ENCODE measurements around the gene OR6B3. TPM values are rescaled to one million over a fixed set of nuclear protein-coding genes. Genes with fewer than 3 reads are reported as not detected.
A peak's percentile ranks its signal among the peaks of the same experiment; 100 is the strongest.

The OR6B3 gene
- total RNA-seq (not detected), polyA plus RNA-seq (not detected), total RNA-seq (not detected)

DNA sequence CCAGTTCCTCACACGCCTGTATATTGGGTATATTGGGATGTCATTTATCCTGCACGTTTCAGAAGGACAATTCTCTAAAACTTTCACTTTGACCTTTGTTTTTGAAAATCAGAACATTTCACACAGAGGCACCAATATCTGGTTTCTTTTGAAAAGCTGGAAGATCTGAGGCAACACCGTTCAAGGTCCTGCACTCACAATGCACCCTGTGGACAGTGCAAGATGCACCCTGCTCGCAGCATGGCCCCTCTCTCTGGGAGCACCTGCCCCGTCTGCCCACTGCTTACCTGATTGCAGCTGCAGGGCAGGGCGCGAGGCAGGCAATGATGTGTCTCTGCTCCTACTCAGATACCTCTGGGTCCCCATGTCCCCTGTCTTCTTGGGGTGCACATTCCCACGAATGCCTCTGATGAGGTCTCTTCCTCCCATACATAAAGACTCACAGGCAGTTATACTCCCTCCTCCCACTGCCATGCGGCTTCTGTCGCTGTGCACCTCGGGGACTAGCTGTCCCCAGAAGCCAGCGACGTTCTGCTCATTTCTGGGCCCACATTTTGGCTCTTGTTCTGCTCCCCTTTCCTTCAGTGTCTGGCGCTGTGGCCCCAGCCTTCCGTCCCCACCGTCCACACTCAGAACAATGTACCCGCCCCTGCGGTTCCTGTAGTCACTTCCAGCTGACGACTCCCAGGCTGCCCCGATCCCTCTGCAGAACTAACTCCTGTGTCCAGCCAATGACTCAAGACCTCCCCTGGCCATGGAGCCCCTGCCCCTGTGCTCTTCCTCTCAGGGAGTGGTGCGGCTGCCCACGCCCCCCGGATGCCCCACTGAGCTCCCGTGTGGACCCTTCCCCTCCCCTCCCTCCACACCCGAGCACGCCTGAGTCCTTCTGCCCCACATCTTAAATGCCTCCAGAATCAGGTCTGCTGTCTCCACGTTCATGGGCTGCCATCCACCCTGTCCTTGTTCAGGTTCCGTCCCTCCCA is at the start of gene OR6B3:
Gene OR6B3 (minus strand): TSS at position 349 of the 983 bp plus-strand sequence.
- POLR2A ChIA-PET: no interaction called here
- Mint-ChIP-seq H3K4me3 (no peak within 1 kb of the TSS), H3K9me3 (no peaks in the 10 kb centered on the region), H3K36me3 (no peaks in the 10 kb centered on the region), H3K4me1 (no peaks in the 10 kb centered on the region), H3K27ac (peak within 1 kb of the TSS in 1 of 9 donors; percentile 27), H3K27me3 (peaks cover 21 to 63% (median 54%) of the 10 kb centered on the region in 5 donors)
- DNase-seq (no peak), ATAC-seq (no peak)
- no peaks in the 10 kb centered on the region for H3K9me3 ChIP-seq (ENCODE audit: control insufficient read depth in 2 of 3, low read length in 3 of 3)
- CTCF ChIA-PET: no interaction called here
- H3K4me1 ChIP-seq (ENCODE audit: control insufficient read depth in 2 of 2, insufficient read depth in 2 of 2, low read length in 2 of 2): no peaks in the 10 kb centered on the region
- no peaks in the 10 kb centered on the region for H3K36me3 ChIP-seq (ENCODE audit: control insufficient read depth in 2 of 3, insufficient read depth in 3 of 3, low read length in 3 of 3)
- no peak within 1 kb of the TSS for H3K27ac ChIP-seq (ENCODE audit: low read depth, low read length)
- intact Hi-C loops (cut with micrococcal nuclease): no loop called here
- H3K27me3 ChIP-seq (ENCODE audit: control insufficient read depth in 2 of 2, insufficient read depth in 2 of 2, low read length in 2 of 2): no peaks in the 10 kb centered on the region
- no peak within 1 kb of the TSS for H3K4me3 ChIP-seq (ENCODE audit: low read length)

DNA sequence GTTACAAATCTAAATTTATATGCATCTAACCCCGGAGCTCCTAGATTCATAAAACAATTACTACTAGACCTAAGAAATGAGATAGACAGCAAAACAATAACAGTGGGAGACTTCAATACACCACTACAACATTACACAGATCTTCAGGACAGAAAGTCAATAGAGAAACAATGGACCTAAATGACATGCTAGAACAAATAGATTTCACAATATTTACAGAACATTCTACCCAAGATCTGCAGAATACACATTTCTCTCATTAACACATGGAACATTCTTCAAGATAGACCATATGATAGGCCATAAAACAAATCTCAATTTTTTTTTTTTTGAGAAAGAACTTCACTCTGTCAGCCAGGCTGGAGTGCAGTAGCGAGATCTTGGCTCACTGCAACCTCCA is 45.0 kb upstream of the OR6B3 start:
- Mint-ChIP-seq H3K4me3 (no peak overlapping the region), H3K9me3 (peaks cover 0 to 28% (median 9%) of the 10 kb centered on the region in 11 donors), H3K36me3 (peaks cover 0 to 6% (median 0%) of the 10 kb centered on the region in 5 donors), H3K4me1 (no peaks in the 10 kb centered on the region), H3K27me3 (peaks cover 59 to 87% (median 68%) of the 10 kb centered on the region in 5 donors), H3K27ac (no peak overlapping the region)
- Histone ChIP-seq H3K36me3 (ENCODE audit: control insufficient read depth in 2 of 3, insufficient read depth in 3 of 3, low read length in 3 of 3) (no peaks in the 10 kb centered on the region), H3K27ac (ENCODE audit: low read depth, low read length) (no peak overlapping the region), H3K4me3 (ENCODE audit: low read length) (no peak overlapping the region), H3K9me3 (ENCODE audit: control insufficient read depth in 2 of 3, low read length in 3 of 3) (peaks cover 0 to 6% (median 0%) of the 10 kb centered on the region in 3 experiments), H3K27me3 (ENCODE audit: control insufficient read depth in 2 of 2, insufficient read depth in 2 of 2, low read length in 2 of 2) (peaks cover 0 to 11% of the 10 kb centered on the region in 2 donors), H3K4me1 (ENCODE audit: control insufficient read depth in 2 of 2, insufficient read depth in 2 of 2, low read length in 2 of 2) (no peaks in the 10 kb centered on the region)
- no peak for DNase-seq
- intact Hi-C loops (cut with micrococcal nuclease): no loop called here
- ChIA-PET CTCF (interaction anchor here (0.7 kb wide), 1 partner anchor 8 kb away, joined by 5 read pairs; no protein-coding TSS in a partner anchor), POLR2A (no interaction called here)
- ATAC-seq: no peak

DNA sequence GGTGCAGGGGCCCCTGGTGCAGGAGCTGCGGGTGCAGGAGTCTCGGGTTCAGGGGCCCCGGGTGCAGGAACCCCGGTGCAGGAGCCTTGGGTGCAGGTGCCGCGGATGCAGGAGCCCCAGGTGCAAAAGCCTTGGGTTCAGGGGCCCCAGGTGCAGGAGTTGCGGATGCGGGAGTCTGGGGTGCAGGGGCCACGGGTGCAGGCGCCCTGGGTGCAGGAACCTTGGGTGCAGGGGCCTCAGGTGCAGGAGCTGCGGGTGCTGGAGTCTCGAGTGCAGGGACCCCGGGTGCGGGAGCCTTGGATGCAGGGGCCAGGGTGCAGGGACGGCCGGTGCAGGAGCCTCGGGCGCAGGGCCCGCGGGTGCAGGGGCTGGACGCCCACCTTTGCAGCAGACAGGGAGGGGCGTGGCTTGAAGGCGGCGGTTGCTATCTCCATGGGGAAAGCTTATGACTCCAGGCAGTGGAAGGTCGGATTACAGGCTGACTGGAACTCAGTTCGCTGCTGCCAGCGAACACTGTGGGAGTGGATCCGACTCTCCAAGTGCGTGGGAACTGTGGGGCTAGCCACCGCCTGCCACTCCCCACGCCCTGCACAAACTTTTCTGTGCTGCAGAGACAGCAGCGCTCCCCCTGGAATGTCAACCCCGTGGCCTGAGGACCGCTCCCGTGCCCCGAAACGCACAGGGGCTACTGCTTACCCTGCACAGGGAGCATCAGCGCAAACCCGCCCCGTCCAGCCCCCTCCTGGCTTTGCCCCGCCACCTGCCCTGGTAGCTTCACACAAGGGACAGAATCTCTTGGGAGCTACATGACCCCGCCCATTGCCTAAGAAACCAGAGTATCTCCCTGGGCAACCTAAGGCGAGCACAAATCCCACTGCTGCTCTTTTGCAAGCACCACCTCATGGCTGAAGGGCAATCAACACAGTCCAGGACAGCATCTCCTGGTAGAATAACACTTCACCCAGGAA is 42.5 kb upstream of the OR6B3 start:
- peaks cover 0 to 35% (median 12%) of the 10 kb centered on the region in 11 donors for H3K9me3 Mint-ChIP-seq
- no peak overlapping the region for H3K27ac ChIP-seq (ENCODE audit: low read depth, low read length)
- H3K4me3 ChIP-seq (ENCODE audit: low read length): no peak overlapping the region
- H3K4me1 ChIP-seq (ENCODE audit: control insufficient read depth in 2 of 2, insufficient read depth in 2 of 2, low read length in 2 of 2): no peaks in the 10 kb centered on the region
- no peak for ATAC-seq
- peaks cover 0 to 11% of the 10 kb centered on the region in 2 donors for H3K27me3 ChIP-seq (ENCODE audit: control insufficient read depth in 2 of 2, insufficient read depth in 2 of 2, low read length in 2 of 2)
- POLR2A ChIA-PET: no interaction called here
- peaks cover 0 to 6% (median 4%) of the 10 kb centered on the region in 5 donors for H3K36me3 Mint-ChIP-seq
- no peak overlapping the region for H3K27ac Mint-ChIP-seq
- intact Hi-C loops (cut with micrococcal nuclease): no loop called here
- CTCF ChIA-PET: interaction anchor here (0.6 kb wide), 1 partner anchor 48 kb away, joined by 4 read pairs; no protein-coding TSS in a partner anchor
- H3K4me1 Mint-ChIP-seq: no peaks in the 10 kb centered on the region
- no peak overlapping the region for H3K4me3 Mint-ChIP-seq
- no peaks in the 10 kb centered on the region for H3K36me3 ChIP-seq (ENCODE audit: control insufficient read depth in 2 of 3, insufficient read depth in 3 of 3, low read length in 3 of 3)
- H3K9me3 ChIP-seq (ENCODE audit: control insufficient read depth in 2 of 3, low read length in 3 of 3): peaks cover 0 to 6% (median 0%) of the 10 kb centered on the region in 3 experiments
- DNase-seq: no peak
- peaks cover 63 to 84% (median 71%) of the 10 kb centered on the region in 5 donors for H3K27me3 Mint-ChIP-seq

DNA sequence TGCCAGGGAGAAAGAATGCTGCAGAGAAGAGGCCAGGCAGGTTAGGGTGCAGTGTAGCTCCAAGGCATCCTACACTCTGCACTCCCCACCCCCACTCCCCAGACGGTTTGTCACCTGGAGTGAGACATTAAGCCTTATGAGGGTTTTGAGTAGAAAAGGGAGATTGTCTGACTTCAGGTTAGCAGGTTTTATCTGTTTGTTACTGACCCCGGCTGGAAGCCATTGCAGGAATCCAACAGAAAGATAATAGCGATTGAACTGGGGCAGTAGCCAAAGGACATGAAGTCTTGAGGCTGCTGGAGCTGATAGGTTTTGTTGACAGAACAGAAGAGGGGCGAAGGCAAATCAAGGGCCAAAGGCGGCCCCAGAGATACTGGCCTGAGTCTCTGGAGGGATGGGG is 36.0 kb upstream of the OR6B3 start:
- peaks cover 28 to 73% (median 50%) of the 10 kb centered on the region in 5 donors for H3K27me3 Mint-ChIP-seq
- ATAC-seq: no peak

DNA sequence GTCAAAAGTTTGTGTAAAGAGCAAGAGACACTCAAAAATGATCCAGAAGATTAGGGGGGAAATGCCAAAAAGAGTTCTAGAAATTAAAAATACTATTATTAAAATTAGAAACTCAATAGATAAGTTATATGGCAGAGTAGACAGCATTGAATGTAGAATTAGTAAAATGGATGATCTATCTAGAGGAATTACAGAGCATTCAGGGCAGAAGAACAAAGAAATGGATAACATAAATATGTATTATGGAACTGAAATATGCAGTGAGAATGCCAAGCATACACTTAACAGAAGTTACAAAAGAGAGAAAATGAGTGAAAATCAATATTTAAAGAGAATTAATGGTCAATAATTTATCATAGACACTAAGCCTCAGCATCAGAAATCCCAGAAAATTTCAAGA is 33.2 kb upstream of the OR6B3 start:
- intact Hi-C loops (cut with micrococcal nuclease): no loop called here

More for the DNA sequence above, 36.0 kb upstream of the OR6B3 start:
- Histone ChIP-seq H3K4me1 (ENCODE audit: control insufficient read depth in 2 of 2, insufficient read depth in 2 of 2, low read length in 2 of 2) (no peaks in the 10 kb centered on the region), H3K27me3 (ENCODE audit: control insufficient read depth in 2 of 2, insufficient read depth in 2 of 2, low read length in 2 of 2) (peaks cover 0 to 5% of the 10 kb centered on the region in 2 donors), H3K4me3 (ENCODE audit: low read length) (no peak overlapping the region), H3K36me3 (ENCODE audit: control insufficient read depth in 2 of 3, insufficient read depth in 3 of 3, low read length in 3 of 3) (no peaks in the 10 kb centered on the region), H3K27ac (ENCODE audit: low read depth, low read length) (no peak overlapping the region), H3K9me3 (ENCODE audit: control insufficient read depth in 2 of 3, low read length in 3 of 3) (peaks cover 0 to 10% (median 0%) of the 10 kb centered on the region in 3 experiments)
- POLR2A ChIA-PET: no interaction called here
- no peaks in the 10 kb centered on the region for H3K4me1 Mint-ChIP-seq
- H3K4me3 Mint-ChIP-seq: no peak overlapping the region
- H3K27ac Mint-ChIP-seq: no peak overlapping the region
- H3K36me3 Mint-ChIP-seq: peaks cover 0 to 5% (median 0%) of the 10 kb centered on the region in 5 donors
- intact Hi-C loops (cut with micrococcal nuclease): no loop called here
- DNase-seq: no peak
- peaks cover 0 to 37% (median 22%) of the 10 kb centered on the region in 11 donors for H3K9me3 Mint-ChIP-seq
- CTCF ChIA-PET: no interaction called here

DNA sequence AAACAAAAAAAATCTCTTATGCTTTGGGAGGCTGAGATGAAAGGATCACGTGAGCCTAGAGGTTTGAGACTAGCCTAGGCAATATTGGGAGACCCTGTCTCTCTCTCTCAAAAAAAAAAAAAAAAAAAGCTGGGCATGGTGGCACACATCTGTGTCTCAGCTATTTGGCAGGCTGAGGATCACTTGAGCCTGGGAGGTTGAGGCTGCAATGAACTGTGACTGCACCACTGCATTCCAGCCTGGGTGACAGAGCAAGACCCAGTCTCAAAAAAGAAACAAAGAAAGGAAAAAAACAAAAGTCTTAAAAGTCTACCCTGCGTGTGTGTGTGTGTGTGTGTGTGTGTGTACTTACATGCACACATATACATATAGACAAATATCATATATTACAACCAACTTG is 25.3 kb upstream of the OR6B3 start:
- no peaks in the 10 kb centered on the region for H3K4me1 ChIP-seq (ENCODE audit: control insufficient read depth in 2 of 2, insufficient read depth in 2 of 2, low read length in 2 of 2)
- no peak for ATAC-seq

More for the DNA sequence above, 33.2 kb upstream of the OR6B3 start:
- POLR2A ChIA-PET: no interaction called here
- H3K36me3 ChIP-seq (ENCODE audit: control insufficient read depth in 2 of 3, insufficient read depth in 3 of 3, low read length in 3 of 3): no peaks in the 10 kb centered on the region
- peaks cover 0 to 10% (median 0%) of the 10 kb centered on the region in 3 experiments for H3K9me3 ChIP-seq (ENCODE audit: control insufficient read depth in 2 of 3, low read length in 3 of 3)
- no peak overlapping the region for H3K4me3 ChIP-seq (ENCODE audit: low read length)
- CTCF ChIA-PET: no interaction called here
- Mint-ChIP-seq H3K4me3 (no peak overlapping the region), H3K9me3 (peaks cover 0 to 29% (median 18%) of the 10 kb centered on the region in 11 donors), H3K36me3 (peaks cover 0 to 5% (median 0%) of the 10 kb centered on the region in 5 donors), H3K27ac (no peak overlapping the region), H3K27me3 (peaks cover 17 to 71% (median 40%) of the 10 kb centered on the region in 5 donors), H3K4me1 (no peaks in the 10 kb centered on the region)
- no peaks in the 10 kb centered on the region for H3K27me3 ChIP-seq (ENCODE audit: control insufficient read depth in 2 of 2, insufficient read depth in 2 of 2, low read length in 2 of 2)
- H3K4me1 ChIP-seq (ENCODE audit: control insufficient read depth in 2 of 2, insufficient read depth in 2 of 2, low read length in 2 of 2): no peaks in the 10 kb centered on the region
- H3K27ac ChIP-seq (ENCODE audit: low read depth, low read length): no peak overlapping the region
- DNase-seq (no peak), ATAC-seq (no peak)

More for the DNA sequence above, 25.3 kb upstream of the OR6B3 start:
- Histone ChIP-seq H3K36me3 (ENCODE audit: control insufficient read depth in 2 of 3, insufficient read depth in 3 of 3, low read length in 3 of 3) (no peaks in the 10 kb centered on the region), H3K27me3 (ENCODE audit: control insufficient read depth in 2 of 2, insufficient read depth in 2 of 2, low read length in 2 of 2) (no peaks in the 10 kb centered on the region), H3K9me3 (ENCODE audit: control insufficient read depth in 2 of 3, low read length in 3 of 3) (peaks cover 0 to 10% (median 0%) of the 10 kb centered on the region in 3 experiments), H3K4me3 (ENCODE audit: low read length) (no peak overlapping the region), H3K27ac (ENCODE audit: low read depth, low read length) (no peak overlapping the region)
- Mint-ChIP-seq H3K36me3 (peaks cover 0 to 19% (median 1%) of the 10 kb centered on the region in 5 donors), H3K4me3 (no peak overlapping the region), H3K27me3 (peaks cover 13 to 51% (median 47%) of the 10 kb centered on the region in 5 donors), H3K4me1 (no peaks in the 10 kb centered on the region), H3K27ac (no peak overlapping the region), H3K9me3 (peaks cover 0 to 42% (median 24%) of the 10 kb centered on the region in 11 donors)
- intact Hi-C loops (cut with micrococcal nuclease): no loop called here
- no peak for DNase-seq
- CTCF ChIA-PET: no interaction called here
- POLR2A ChIA-PET: no interaction called here

All from naive thymus-derived CD4-positive, alpha-beta T cell (primary cell).